BE2C (cell line): ENCODE data around the gene DNASE1L3.

Experiments used
- DNase-seq: peaks from one replicate; pipeline ENCODE4 v3.0.0-alpha.2; 2020
- H3K27me3 ChIP-seq: fragments of 250-450 bp; sonication (Bioruptor Pico); 2 replicates; pipeline ENCODE4 v1.5.1; 2020; ENCODE audit warnings: mild to moderate bottlenecking
- H3K36me3 ChIP-seq: fragments of 250-450 bp; sonication (Bioruptor Pico); 2 replicates; pipeline ENCODE4 v1.5.1; 2020; ENCODE audit warnings: mild to moderate bottlenecking
- H3K4me1 ChIP-seq: fragments of 250-450 bp; sonication (Bioruptor Pico); 2 replicates; pipeline ENCODE4 v1.5.1; 2020
- H3K4me3 ChIP-seq: 2 replicates; pipeline ENCODE4 v1.5.1; 2011; ENCODE audit warnings: low read depth, low read length
- H3K9me3 ChIP-seq: fragments of 250-450 bp; sonication (Bioruptor Pico); 2 replicates; pipeline ENCODE4 v1.5.1; 2020
- TF ChIP-seq, protein P1 (sequence below): IDR thresholded peaks from 2 replicates; pipeline ENCODE4 v1.5.1; 2012; ENCODE audit warnings: mild to moderate bottlenecking, low read depth, low read length

The DNASE1L3 gene

DNA sequence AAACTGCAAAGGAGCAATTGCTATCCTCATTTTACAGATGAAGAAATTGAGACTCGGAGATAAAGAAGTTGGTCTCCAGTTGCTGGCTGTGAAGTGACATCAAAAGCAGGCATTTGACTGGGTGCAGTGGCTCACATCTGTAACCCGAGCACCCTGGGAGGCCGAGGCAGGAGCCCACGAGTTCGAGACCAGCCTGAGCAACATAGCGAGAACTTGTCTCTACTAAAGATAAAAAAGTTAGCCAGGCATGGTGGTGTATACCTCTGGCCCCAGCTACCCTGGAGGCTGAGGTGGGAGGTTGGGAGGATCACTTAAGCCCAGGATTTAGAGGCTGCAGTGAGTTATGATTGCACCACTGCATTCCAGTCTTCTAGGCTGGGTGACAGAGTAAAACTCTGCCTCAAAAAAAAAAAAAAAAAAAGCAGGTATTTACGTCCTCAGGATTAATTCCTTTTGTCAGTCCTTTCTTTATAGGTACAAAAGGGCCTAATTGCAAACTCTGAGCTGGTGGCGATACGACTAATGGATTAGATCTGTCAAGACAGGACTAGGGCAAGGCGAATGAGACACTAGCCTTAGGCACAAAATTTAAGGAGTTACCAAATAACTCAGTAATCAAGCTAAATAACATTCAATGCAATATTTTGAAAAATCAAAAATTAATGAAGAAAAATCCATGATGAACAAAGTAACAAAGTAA, 5.9 kb upstream of the DNASE1L3 start:
- Histone ChIP-seq H3K4me3 (no peak overlapping the region), H3K27me3 (no peaks in the 10 kb centered on the region), H3K4me1 (no peaks in the 10 kb centered on the region), H3K36me3 (no peaks in the 10 kb centered on the region), H3K9me3 (no peaks in the 10 kb centered on the region)
- DNase-seq: no peak
- TF ChIP-seq, protein P1, sequence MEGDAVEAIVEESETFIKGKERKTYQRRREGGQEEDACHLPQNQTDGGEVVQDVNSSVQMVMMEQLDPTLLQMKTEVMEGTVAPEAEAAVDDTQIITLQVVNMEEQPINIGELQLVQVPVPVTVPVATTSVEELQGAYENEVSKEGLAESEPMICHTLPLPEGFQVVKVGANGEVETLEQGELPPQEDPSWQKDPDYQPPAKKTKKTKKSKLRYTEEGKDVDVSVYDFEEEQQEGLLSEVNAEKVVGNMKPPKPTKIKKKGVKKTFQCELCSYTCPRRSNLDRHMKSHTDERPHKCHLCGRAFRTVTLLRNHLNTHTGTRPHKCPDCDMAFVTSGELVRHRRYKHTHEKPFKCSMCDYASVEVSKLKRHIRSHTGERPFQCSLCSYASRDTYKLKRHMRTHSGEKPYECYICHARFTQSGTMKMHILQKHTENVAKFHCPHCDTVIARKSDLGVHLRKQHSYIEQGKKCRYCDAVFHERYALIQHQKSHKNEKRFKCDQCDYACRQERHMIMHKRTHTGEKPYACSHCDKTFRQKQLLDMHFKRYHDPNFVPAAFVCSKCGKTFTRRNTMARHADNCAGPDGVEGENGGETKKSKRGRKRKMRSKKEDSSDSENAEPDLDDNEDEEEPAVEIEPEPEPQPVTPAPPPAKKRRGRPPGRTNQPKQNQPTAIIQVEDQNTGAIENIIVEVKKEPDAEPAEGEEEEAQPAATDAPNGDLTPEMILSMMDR: no peak

DNA sequence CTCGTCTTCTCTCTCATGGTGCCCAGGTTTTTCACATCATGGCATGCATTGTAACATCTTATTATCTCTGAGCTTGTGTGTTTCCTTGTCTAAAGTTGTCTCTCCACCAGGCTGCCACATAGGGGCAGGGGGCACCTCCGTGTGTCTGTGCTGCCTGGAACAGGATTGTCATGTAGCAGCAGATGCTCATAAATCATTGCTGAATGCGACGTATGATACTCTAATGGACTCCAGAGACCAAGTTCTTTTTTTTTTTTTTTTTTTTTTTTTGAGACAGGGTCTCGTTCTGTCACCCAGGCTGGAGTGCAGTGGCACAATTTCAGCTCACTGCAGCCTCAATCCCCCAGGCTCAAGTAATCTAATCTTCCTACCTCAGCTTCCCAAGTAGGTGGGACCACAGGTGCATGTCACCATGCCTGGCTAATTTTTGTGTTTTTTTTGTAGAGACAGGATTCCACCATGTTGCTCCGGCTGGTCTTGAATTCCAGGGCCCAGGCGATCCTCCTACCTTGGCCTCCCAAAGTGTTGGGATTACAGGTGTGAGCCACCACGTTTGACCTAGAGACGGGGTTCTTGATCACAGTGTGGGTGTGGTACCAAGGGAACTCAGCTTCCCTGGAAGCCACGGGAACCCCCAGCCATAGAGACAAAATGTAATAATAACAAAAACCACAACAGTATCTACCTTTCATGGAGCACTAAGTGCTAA, 4.7 kb upstream of the DNASE1L3 start:
- H3K4me1 ChIP-seq: no peaks in the 10 kb centered on the region
- H3K27me3 ChIP-seq: no peaks in the 10 kb centered on the region
- no peaks in the 10 kb centered on the region for H3K9me3 ChIP-seq
- DNase-seq: no peak
- TF ChIP-seq, protein P1: no peak
- H3K4me3 ChIP-seq: no peak overlapping the region
- no peaks in the 10 kb centered on the region for H3K36me3 ChIP-seq

DNA sequence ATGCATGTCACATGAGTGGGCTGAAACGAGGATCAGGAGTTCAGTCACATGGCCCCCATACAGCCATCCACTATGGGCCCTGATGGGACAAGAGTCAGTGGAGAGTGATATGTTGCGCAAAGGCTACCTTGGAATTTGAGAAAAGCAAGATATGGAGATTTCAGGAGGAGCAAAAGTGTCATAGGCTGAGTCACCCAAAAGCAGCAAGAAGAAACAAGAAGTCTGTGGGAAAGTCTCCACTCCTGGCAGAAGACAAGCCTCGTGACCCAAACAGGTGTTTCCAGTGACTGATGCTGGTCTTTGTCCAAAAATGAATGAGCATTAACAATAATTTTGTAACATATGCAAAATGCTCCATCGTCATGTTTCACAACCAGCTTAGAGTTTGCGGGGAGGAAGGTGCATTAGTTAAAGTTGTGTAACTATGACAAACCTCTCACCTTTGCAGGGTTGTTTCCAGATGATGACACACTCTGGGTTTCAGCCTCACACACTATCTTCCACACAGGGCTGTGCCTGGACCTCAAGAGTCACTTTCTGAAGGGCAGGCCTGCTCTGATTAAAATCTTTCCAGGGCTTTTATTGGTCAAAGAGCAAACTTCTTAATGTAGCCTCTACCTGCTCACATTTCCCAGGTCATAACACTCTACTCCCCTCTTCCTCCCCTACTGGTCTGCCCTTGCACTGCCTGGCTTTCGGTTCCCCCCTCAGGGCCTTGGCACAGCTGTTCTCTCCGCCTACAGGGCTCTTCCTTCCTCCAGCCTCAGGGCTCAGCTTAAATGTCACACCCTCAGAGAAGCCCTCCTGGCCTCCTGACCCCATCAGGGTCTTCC, 3.9 kb upstream of the DNASE1L3 start:
- no peak for DNase-seq
- no peaks in the 10 kb centered on the region for H3K27me3 ChIP-seq
- no peaks in the 10 kb centered on the region for H3K9me3 ChIP-seq
- no peaks in the 10 kb centered on the region for H3K36me3 ChIP-seq
- TF ChIP-seq, protein P1: no peak
- no peak overlapping the region for H3K4me3 ChIP-seq
- no peaks in the 10 kb centered on the region for H3K4me1 ChIP-seq

DNA sequence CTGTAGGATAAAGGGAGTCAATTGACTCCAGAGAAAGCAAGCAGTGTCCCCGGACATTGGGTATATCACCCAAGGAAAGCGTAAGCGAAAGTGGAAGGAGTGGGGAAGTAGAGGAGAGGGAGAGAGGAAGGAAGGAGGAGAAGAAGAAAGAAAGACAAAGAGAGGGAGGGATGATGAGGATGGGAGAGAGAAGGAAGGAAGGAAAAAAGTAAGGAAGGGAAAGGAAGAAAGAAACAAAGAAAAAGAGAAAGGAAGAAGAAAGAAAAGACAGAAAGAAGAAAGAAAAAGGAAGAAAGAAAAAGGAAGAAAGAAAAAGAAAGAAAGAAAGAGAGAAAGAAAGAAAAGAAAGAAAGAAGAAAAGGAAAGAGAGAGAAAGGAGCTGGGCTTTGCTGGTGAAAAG, 839 bp downstream of the DNASE1L3 start:
- H3K4me1 ChIP-seq: no peaks in the 10 kb centered on the region
- H3K36me3 ChIP-seq: no peaks in the 10 kb centered on the region
- no peaks in the 10 kb centered on the region for H3K27me3 ChIP-seq
- TF ChIP-seq, protein P1: no peak
- H3K4me3 ChIP-seq: no peak overlapping the region
- DNase-seq: no peak
- no peaks in the 10 kb centered on the region for H3K9me3 ChIP-seq

DNA sequence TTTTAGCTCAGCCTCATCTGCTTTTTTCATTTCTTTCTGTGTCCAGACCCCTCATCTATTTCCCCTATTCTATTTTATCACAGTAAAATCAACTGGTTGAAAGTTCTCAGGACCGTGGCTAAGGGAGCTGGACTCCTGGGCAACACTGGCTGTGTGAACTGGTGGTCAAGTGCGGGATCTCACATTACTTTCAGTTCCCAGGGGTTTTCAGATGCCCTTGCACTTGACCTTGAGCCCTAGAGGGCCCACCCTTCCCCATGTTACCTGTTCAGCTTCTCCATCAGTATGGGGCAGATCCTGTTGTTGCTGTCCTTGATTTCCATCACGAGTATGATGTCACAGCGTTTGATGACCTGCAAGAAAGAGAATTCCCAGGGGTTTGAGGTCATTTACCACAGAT, 2.8 kb downstream of the DNASE1L3 start:
- H3K9me3 ChIP-seq: no peaks in the 10 kb centered on the region
- H3K36me3 ChIP-seq: no peaks in the 10 kb centered on the region
- no peaks in the 10 kb centered on the region for H3K27me3 ChIP-seq
- no peaks in the 10 kb centered on the region for H3K4me1 ChIP-seq
- TF ChIP-seq, protein P1: no peak
- no peak for DNase-seq
- H3K4me3 ChIP-seq: no peak overlapping the region
